Measurements from ENCODE around the gene FYCO1. TPM values are rescaled to one million over a fixed set of nuclear protein-coding genes. Genes with fewer than 3 reads are reported as not detected.

Gene FYCO1
- total RNA-seq, 1 experiment from 2014 or later = 19.7 TPM

GRCh38 chr3:45885979-45886705, 109.5 kb downstream of the FYCO1 start, which contains the start of gene CCR9:
CCR9 (plus strand) TSS chr3:45886543; CDS start chr3:45894934, 8,391 bp downstream.
- POLR2A ChIA-PET (ENCODE audit: unreplicated experiment) = interaction anchor here (0.6 kb wide), 1 partner anchor 274 kb away, joined by 9 read pairs; no protein-coding TSS in a partner anchor
- DNase-seq = no peak

GRCh38 chr3:45884368-45885201, 111.0 kb downstream of the FYCO1 start:
- no peak for TF ChIP-seq EZH2 (IDR thresholded peaks at IDR 0.05; ENCODE audit: low read depth)
- no peak for TF ChIP-seq CTCF (conservative IDR thresholded peaks at IDR 0.05)
- no peaks in the 10 kb centered on the region for H3K27me3 ChIP-seq (ENCODE audit: insufficient read depth, low read depth)
- no peaks in the 10 kb centered on the region for H4K20me1 ChIP-seq (ENCODE audit: insufficient read depth)
- no peak overlapping the region for H3K4me2 ChIP-seq
- intact Hi-C loops (cut with micrococcal nuclease; ENCODE audit: unreplicated experiment) = no loop called here
- no peaks in the 10 kb centered on the region for H3K36me3 ChIP-seq (ENCODE audit: low read depth)
- H3K27ac ChIP-seq = no peak overlapping the region
- BruUV-seq (replicated peaks) = no TSS peak
- no peaks in the 10 kb centered on the region for H3K79me2 ChIP-seq (ENCODE audit: low read depth)
- peaks cover 15% of the 10 kb centered on the region for H3K4me1 ChIP-seq (replicated peaks; ENCODE audit: insufficient read depth)
- H2AFZ ChIP-seq = no peak overlapping the region
- 0 out of 2 replicates have a peak, but pooled peaks cover 5% of the 10 kb centered on the region for H3F3A ChIP-seq (ENCODE audit: insufficient read depth, low read depth)
- no peaks in the 10 kb centered on the region for H3K9me2 ChIP-seq (ENCODE audit: insufficient read depth)
- H3K9me3 ChIP-seq (ENCODE audit: insufficient read depth, low read depth) = no peaks in the 10 kb centered on the region
- POLR2A ChIA-PET (ENCODE audit: unreplicated experiment) = no interaction called here
- no peak for DNase-seq
- no peak overlapping the region for H3K4me3 ChIP-seq
- CTCF ChIA-PET = no interaction called here

More at GRCh38 chr3:45885979-45886705, 109.5 kb downstream of the FYCO1 start, which contains the start of gene CCR9:
- Histone ChIP-seq H3K9me2 (ENCODE audit: insufficient read depth) (no peaks in the 10 kb centered on the region), H3K4me3 (no peak within 1 kb of the TSS), H4K20me1 (ENCODE audit: insufficient read depth) (no peaks in the 10 kb centered on the region), H3K79me2 (ENCODE audit: low read depth) (no peaks in the 10 kb centered on the region), H2AFZ (no peak within 1 kb of the TSS), H3K27me3 (ENCODE audit: insufficient read depth, low read depth) (no peaks in the 10 kb centered on the region), H3K36me3 (ENCODE audit: low read depth) (no peaks in the 10 kb centered on the region), H3K27ac (no peak within 1 kb of the TSS), H3K4me1 (replicated peaks; ENCODE audit: insufficient read depth) (peaks cover 8% of the 10 kb centered on the region), H3K9me3 (ENCODE audit: insufficient read depth, low read depth) (no peaks in the 10 kb centered on the region), H3F3A (ENCODE audit: insufficient read depth, low read depth) (no peaks in the 10 kb centered on the region), H3K4me2 (no peak within 1 kb of the TSS)
- CTCF ChIA-PET = no interaction called here
- intact Hi-C loops (cut with micrococcal nuclease; ENCODE audit: unreplicated experiment) = no loop called here
- no TSS peak for BruUV-seq (replicated peaks)
- no peak for TF ChIP-seq CTCF (conservative IDR thresholded peaks at IDR 0.05)
- no peak for TF ChIP-seq EZH2 (IDR thresholded peaks at IDR 0.05; ENCODE audit: low read depth)

- H2AFZ ChIP-seq = no peak overlapping the region
- no peaks in the 10 kb centered on the region for H3K9me3 ChIP-seq (ENCODE audit: insufficient read depth, low read depth)
- H3K27me3 ChIP-seq (ENCODE audit: insufficient read depth, low read depth) = no peaks in the 10 kb centered on the region
- no peaks in the 10 kb centered on the region for H3K79me2 ChIP-seq (ENCODE audit: low read depth)
- intact Hi-C loops (cut with micrococcal nuclease; ENCODE audit: unreplicated experiment) = no loop called here
- H3F3A ChIP-seq (ENCODE audit: insufficient read depth, low read depth) = 0 out of 2 replicates have a peak, but pooled peaks cover 5% of the 10 kb centered on the region
- peak; percentile 22 to 57 for DNase-seq
- ChIA-PET POLR2A (ENCODE audit: unreplicated experiment) (no interaction called here), CTCF (no interaction called here)
- TF ChIP-seq EZH2 (IDR thresholded peaks at IDR 0.05; ENCODE audit: low read depth) = no peak
- 0 out of 2 replicates have a peak overlapping the region, but pooled peaks have one; percentile 22 for H3K4me2 ChIP-seq
- BruUV-seq (replicated peaks) = no TSS peak
- no peaks in the 10 kb centered on the region for H3K36me3 ChIP-seq (ENCODE audit: low read depth)
- H4K20me1 ChIP-seq (ENCODE audit: insufficient read depth) = no peaks in the 10 kb centered on the region
- no peaks in the 10 kb centered on the region for H3K9me2 ChIP-seq (ENCODE audit: insufficient read depth)
- H3K27ac ChIP-seq = no peak overlapping the region
- H3K4me3 ChIP-seq = no peak overlapping the region
- peaks cover 15% of the 10 kb centered on the region for H3K4me1 ChIP-seq (replicated peaks; ENCODE audit: insufficient read depth)
Observed at GRCh38 chr3:45881078-45882022, 114.3 kb downstream of the FYCO1 start.
